ENCODE results near the gene MCRIP2.
A peak's percentile ranks its signal among the peaks of the same experiment; 100 is the strongest.

MCRIP2 gene

DNA sequence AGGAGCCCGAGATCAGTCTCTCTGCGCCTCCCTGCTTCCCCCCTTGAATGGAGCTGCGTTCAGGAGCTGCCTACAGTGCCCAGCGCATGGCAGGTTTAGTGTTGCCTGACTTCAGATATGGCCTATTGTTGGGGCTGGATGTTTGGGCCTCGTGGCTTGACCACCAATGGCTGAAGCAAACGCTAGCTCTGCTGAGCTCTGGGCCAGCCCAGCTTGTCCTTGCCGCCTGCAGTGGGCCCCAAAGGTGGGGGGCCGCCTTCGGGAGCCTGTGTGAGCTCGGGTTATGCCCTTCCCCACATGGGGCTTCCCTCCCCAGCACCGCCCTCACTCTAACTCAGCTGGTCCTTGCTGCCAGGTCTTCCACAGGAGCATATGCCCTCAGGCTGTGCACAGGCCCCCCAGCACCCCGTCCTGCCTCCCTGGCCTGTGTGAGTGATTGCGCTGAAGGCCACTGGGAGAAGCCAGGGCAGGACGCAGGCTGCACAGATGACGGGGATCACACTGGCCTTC is 3.5 kb upstream of the MCRIP2 start:
- peak overlapping the region; percentile 77 for H3K4me2 ChIP-seq (ENCODE audit: low read length)
- no peaks in the 10 kb centered on the region for H4K20me1 ChIP-seq (ENCODE audit: control insufficient read depth, insufficient read depth, low read depth, low read length)
- no peak overlapping the region for H3K27ac ChIP-seq (ENCODE audit: low read depth, low read length)
- TF ChIP-seq, protein P1, sequence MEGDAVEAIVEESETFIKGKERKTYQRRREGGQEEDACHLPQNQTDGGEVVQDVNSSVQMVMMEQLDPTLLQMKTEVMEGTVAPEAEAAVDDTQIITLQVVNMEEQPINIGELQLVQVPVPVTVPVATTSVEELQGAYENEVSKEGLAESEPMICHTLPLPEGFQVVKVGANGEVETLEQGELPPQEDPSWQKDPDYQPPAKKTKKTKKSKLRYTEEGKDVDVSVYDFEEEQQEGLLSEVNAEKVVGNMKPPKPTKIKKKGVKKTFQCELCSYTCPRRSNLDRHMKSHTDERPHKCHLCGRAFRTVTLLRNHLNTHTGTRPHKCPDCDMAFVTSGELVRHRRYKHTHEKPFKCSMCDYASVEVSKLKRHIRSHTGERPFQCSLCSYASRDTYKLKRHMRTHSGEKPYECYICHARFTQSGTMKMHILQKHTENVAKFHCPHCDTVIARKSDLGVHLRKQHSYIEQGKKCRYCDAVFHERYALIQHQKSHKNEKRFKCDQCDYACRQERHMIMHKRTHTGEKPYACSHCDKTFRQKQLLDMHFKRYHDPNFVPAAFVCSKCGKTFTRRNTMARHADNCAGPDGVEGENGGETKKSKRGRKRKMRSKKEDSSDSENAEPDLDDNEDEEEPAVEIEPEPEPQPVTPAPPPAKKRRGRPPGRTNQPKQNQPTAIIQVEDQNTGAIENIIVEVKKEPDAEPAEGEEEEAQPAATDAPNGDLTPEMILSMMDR (IDR thresholded peaks at IDR 0.05; ENCODE audit: low read depth, low read length, poor library complexity, severe bottlenecking), result no peak
- no peak for TF ChIP-seq EZH2phosphoT487 (IDR thresholded peaks at IDR 0.05; ENCODE audit: borderline replicate concordance, low read length)
- H3K4me3 ChIP-seq (ENCODE audit: low read length), result no peak overlapping the region
- H3K79me2 ChIP-seq (ENCODE audit: control insufficient read depth, low read length), result peaks cover 48% of the 10 kb centered on the region
- H3K27me3 ChIP-seq (ENCODE audit: control insufficient read depth, low read length), result no peaks in the 10 kb centered on the region
- H3K4me1 ChIP-seq (ENCODE audit: control insufficient read depth, low read length), result peaks cover 54% of the 10 kb centered on the region
- no peaks in the 10 kb centered on the region for H3K9me2 ChIP-seq (replicated peaks; ENCODE audit: control insufficient read depth, low read length)
- no peaks in the 10 kb centered on the region for H3K9me3 ChIP-seq (ENCODE audit: control insufficient read depth, insufficient read depth, low read length)
- H3F3A ChIP-seq (ENCODE audit: control insufficient read depth, insufficient read depth), result peaks cover 16% of the 10 kb centered on the region
- H3K36me3 ChIP-seq (ENCODE audit: control insufficient read depth, low read length), result peaks cover 34% of the 10 kb centered on the region

DNA sequence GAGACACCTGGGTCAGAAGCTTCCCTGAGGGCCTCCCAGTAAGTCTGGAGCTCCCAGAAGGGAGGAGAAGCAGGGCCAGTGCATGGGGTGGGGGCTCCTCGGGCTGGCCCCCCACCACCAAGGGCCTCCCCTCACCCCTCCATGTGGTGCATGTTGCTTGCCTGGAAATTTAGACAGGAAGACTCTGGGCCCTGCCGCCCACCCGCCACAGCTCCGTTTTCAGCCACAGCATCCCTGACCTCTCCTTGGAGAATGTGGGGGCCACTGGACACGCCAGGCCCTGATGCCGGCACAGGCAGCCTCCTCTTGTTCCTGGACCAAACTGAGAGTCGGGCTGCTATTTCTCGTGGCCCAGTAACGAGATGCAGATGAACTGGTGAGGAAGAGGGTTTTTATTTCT is 2.8 kb upstream of the MCRIP2 start:
- peaks cover 59% of the 10 kb centered on the region for H3K4me1 ChIP-seq (ENCODE audit: control insufficient read depth, low read length)
- peaks cover 30% of the 10 kb centered on the region for H3K36me3 ChIP-seq (ENCODE audit: control insufficient read depth, low read length)
- H3K79me2 ChIP-seq (ENCODE audit: control insufficient read depth, low read length), result peaks cover 55% of the 10 kb centered on the region
- H3K27ac ChIP-seq (ENCODE audit: low read depth, low read length), result peak overlapping the region; percentile 89
- peak overlapping the region; percentile 64 for H3K4me3 ChIP-seq (ENCODE audit: low read length)
- no peaks in the 10 kb centered on the region for H3K9me2 ChIP-seq (replicated peaks; ENCODE audit: control insufficient read depth, low read length)
- H3K27me3 ChIP-seq (ENCODE audit: control insufficient read depth, low read length), result no peaks in the 10 kb centered on the region
- H3K9me3 ChIP-seq (ENCODE audit: control insufficient read depth, insufficient read depth, low read length), result no peaks in the 10 kb centered on the region
- no peak for TF ChIP-seq EZH2phosphoT487 (IDR thresholded peaks at IDR 0.05; ENCODE audit: borderline replicate concordance, low read length)
- TF ChIP-seq, protein P1 (IDR thresholded peaks at IDR 0.05; ENCODE audit: low read depth, low read length, poor library complexity, severe bottlenecking), result no peak
- H4K20me1 ChIP-seq (ENCODE audit: control insufficient read depth, insufficient read depth, low read depth, low read length), result no peaks in the 10 kb centered on the region
- H3K4me2 ChIP-seq (ENCODE audit: low read length), result peak overlapping the region; percentile 88
- H3F3A ChIP-seq (ENCODE audit: control insufficient read depth, insufficient read depth), result peaks cover 16% of the 10 kb centered on the region

DNA sequence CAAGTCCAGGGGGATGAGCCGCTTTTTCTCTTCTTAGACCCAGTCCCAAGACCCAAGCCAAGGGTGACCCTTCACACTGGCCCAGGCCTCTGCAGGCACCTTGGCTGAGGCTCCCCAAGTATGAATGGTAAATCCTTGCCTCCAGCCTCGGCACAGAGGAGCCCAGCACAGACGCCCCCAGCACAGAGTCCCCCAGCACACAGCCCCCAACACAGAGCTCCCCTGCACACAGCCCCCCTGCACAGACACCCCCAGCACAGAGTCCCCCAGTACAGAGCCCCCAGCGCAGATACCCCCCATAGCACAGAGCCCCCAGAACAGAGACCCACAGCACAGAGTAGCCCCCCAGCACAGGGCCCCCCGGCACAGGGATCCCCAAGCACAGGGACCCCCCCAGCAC is 1.0 kb upstream of the MCRIP2 start:
- H4K20me1 ChIP-seq (ENCODE audit: control insufficient read depth, insufficient read depth, low read depth, low read length), result no peaks in the 10 kb centered on the region
- peaks cover 55% of the 10 kb centered on the region for H3K79me2 ChIP-seq (ENCODE audit: control insufficient read depth, low read length)
- H3K4me1 ChIP-seq (ENCODE audit: control insufficient read depth, low read length), result peaks cover 50% of the 10 kb centered on the region
- peaks cover 18% of the 10 kb centered on the region for H3K36me3 ChIP-seq (ENCODE audit: control insufficient read depth, low read length)
- H3K27me3 ChIP-seq (ENCODE audit: control insufficient read depth, low read length), result no peaks in the 10 kb centered on the region
- TF ChIP-seq, protein P1 (IDR thresholded peaks at IDR 0.05; ENCODE audit: low read depth, low read length, poor library complexity, severe bottlenecking), result no peak
- TF ChIP-seq EZH2phosphoT487 (IDR thresholded peaks at IDR 0.05; ENCODE audit: borderline replicate concordance, low read length), result no peak
- H3K27ac ChIP-seq (ENCODE audit: low read depth, low read length), result peak overlapping the region; percentile 52; the same call in 1 of the 2 replicates
- H3K9me2 ChIP-seq (replicated peaks; ENCODE audit: control insufficient read depth, low read length), result no peaks in the 10 kb centered on the region
- peak overlapping the region; percentile 92 for H3K4me3 ChIP-seq (ENCODE audit: low read length)
- no peaks in the 10 kb centered on the region for H3K9me3 ChIP-seq (ENCODE audit: control insufficient read depth, insufficient read depth, low read length)
- H3F3A ChIP-seq (ENCODE audit: control insufficient read depth, insufficient read depth), result peaks cover 16% of the 10 kb centered on the region
- H3K4me2 ChIP-seq (ENCODE audit: low read length), result peak overlapping the region; percentile 92
